IMR-90 (cell line): ENCODE data around the gene LEF1. TPM values are rescaled to one million over a fixed set of nuclear protein-coding genes. Genes with fewer than 3 reads are reported as not detected.

Experiments
- ATAC-seq: fragments of 200-7000 bp; cut with Tn5 transposase; 2 replicates; pipeline ENCODE4 v1.9.1; 2020; ENCODE audit warnings: low read depth, mild to moderate bottlenecking, moderate library complexity
- BruUV-seq: library from RNA; stranded (reverse); fragments of 400-500 nt; replicated peaks from 2 replicates; lab custom pipeline; 2021; lab: Mats Ljungman, UMichigan
- CTCF ChIA-PET: fragments of 300-600 bp; formaldehyde crosslinking; extraction: SDS; loops from one replicate; lab custom pipeline; 2021; ENCODE audit warnings: antibody characterized with exemption; lab: Yijun Ruan, JAX
- POLR2A ChIA-PET: fragments of 300-600 bp; sonication (Branson Sonifier 250); formaldehyde crosslinking; loops from one replicate; lab custom pipeline; 2022; ENCODE audit warnings: antibody characterized with exemption; ENCODE audit not compliant: unreplicated experiment; lab: Charles Lee
- DNase-seq: peaks from one replicate; pipeline ENCODE4 v3.0.0; 2013
- H2AFZ ChIP-seq: replicated peaks from 2 replicates; pipeline ENCODE3; 2013; ENCODE audit warnings: low read length, mild to moderate bottlenecking; ENCODE audit not compliant: poor library complexity
- H2AK5ac ChIP-seq: 2 replicates; pipeline ENCODE4 v1.6.1; 2013; ENCODE audit warnings: low read depth, low read length, inconsistent platforms
- H2AK9ac ChIP-seq: replicated peaks from 2 replicates; pipeline ENCODE3; 2013; ENCODE audit warnings: mild to moderate bottlenecking, low read depth, low read length, moderate library complexity; ENCODE audit not compliant: poor library complexity
- H2BK120ac ChIP-seq: 2 replicates; pipeline ENCODE4 v1.6.1; 2013; ENCODE audit warnings: low read depth, low read length, inconsistent platforms
- H2BK15ac ChIP-seq: 3 replicates; pipeline ENCODE4 v1.6.1; 2013; ENCODE audit warnings: low read depth, low read length, inconsistent platforms
- H2BK20ac ChIP-seq: 2 replicates; pipeline ENCODE4 v1.6.1; 2013; ENCODE audit warnings: low read depth, mild to moderate bottlenecking, inconsistent platforms, low read length, moderate library complexity
- H2BK5ac ChIP-seq: 2 replicates; pipeline ENCODE4 v1.6.1; 2013; ENCODE audit warnings: mild to moderate bottlenecking, low read depth, low read length, inconsistent platforms; ENCODE audit not compliant: poor library complexity, severe bottlenecking
- H3K14ac ChIP-seq: replicated peaks from 2 replicates; pipeline ENCODE4 v1.6.1; 2013; ENCODE audit warnings: low read depth, low read length, inconsistent platforms
- H3K18ac ChIP-seq: 2 replicates; pipeline ENCODE4 v1.6.1; 2013; ENCODE audit warnings: low read depth, low read length, control low read depth
- H3K23ac ChIP-seq: 2 replicates; pipeline ENCODE4 v1.6.1; 2013; ENCODE audit warnings: low read depth, low read length, inconsistent platforms
- H3K27ac ChIP-seq: 2 replicates; pipeline ENCODE4 v1.5.1; 2013; ENCODE audit warnings: mild to moderate bottlenecking, control low read depth, low read length; ENCODE audit not compliant: insufficient read depth
- H3K27me3 ChIP-seq: 2 replicates; pipeline ENCODE4 v1.6.1; 2013; ENCODE audit warnings: low read length; ENCODE audit not compliant: control insufficient read depth, insufficient read depth
- H3K36me3 ChIP-seq: 2 replicates; pipeline ENCODE4 v1.6.1; 2013; ENCODE audit warnings: low read length, mixed read lengths; ENCODE audit not compliant: control insufficient read depth, insufficient read depth
- H3K4ac ChIP-seq: 2 replicates; pipeline ENCODE4 v1.6.1; 2013; ENCODE audit warnings: low read depth, low read length, inconsistent platforms
- H3K4me1 ChIP-seq: 2 replicates; pipeline ENCODE4 v1.6.1; 2013; ENCODE audit warnings: low read length, mixed read lengths; ENCODE audit not compliant: control insufficient read depth, insufficient read depth
- H3K4me2 ChIP-seq: 2 replicates; pipeline ENCODE4 v1.6.1; 2013; ENCODE audit warnings: low read depth, mild to moderate bottlenecking, control low read depth, low read length, moderate library complexity
- H3K4me3 ChIP-seq: 2 replicates; pipeline ENCODE4 v1.5.1; 2013; ENCODE audit warnings: low read depth, mild to moderate bottlenecking, control low read depth, low read length, moderate library complexity; ENCODE audit not compliant: insufficient read depth
- H3K56ac ChIP-seq: 2 replicates; pipeline ENCODE4 v1.6.1; 2013; ENCODE audit warnings: low read length, inconsistent platforms; ENCODE audit not compliant: insufficient read depth; ENCODE audit errors: extremely low read depth
- H3K79me1 ChIP-seq, 2 experiments: 2 replicates each; pipeline ENCODE4 v1.6.1; 2013; ENCODE audit warnings: low read length in 2 of 2, inconsistent platforms in 1 of 2, low read depth in 1 of 2
- H3K9ac ChIP-seq: 2 replicates; pipeline ENCODE4 v1.6.1; 2013; ENCODE audit warnings: low read depth, low read length, control low read depth
- H3K9me1 ChIP-seq: 2 replicates; pipeline ENCODE4 v1.6.1; 2013; ENCODE audit warnings: low read length, inconsistent platforms; ENCODE audit not compliant: insufficient read depth
- H3K9me3 ChIP-seq: 2 replicates; pipeline ENCODE4 v1.6.1; 2013; ENCODE audit warnings: low read length; ENCODE audit not compliant: control insufficient read depth, insufficient read depth
- H4K20me1 ChIP-seq: 2 replicates; pipeline ENCODE4 v1.6.1; 2013; ENCODE audit warnings: low read length, inconsistent platforms; ENCODE audit not compliant: insufficient read depth
- H4K5ac ChIP-seq: 2 replicates; pipeline ENCODE4 v1.6.1; 2013; ENCODE audit warnings: mild to moderate bottlenecking, low read depth, low read length, control low read depth
- H4K8ac ChIP-seq, 2 experiments: 2 replicates each; pipeline ENCODE4 v1.6.1; 2013; ENCODE audit warnings: low read depth in 2 of 2, low read length in 2 of 2, control low read depth in 1 of 2, inconsistent platforms in 1 of 2
- H4K91ac ChIP-seq: 2 replicates; pipeline ENCODE4 v1.6.1; 2013; ENCODE audit warnings: low read depth, low read length, inconsistent platforms; ENCODE audit not compliant: insufficient read depth
- BHLHE40 ChIP-seq: fragments of 150-350 bp; IDR thresholded peaks from 2 replicates; pipeline ENCODE4 v1.6.1; 2016; ENCODE audit warnings: mild to moderate bottlenecking, low read depth, low read length
- CEBPB ChIP-seq: IDR thresholded peaks from 2 replicates; pipeline ENCODE4 v1.6.1; 2012; ENCODE audit warnings: low read depth, low read length, improper control_type of control experiment
- CHD1 ChIP-seq: IDR thresholded peaks from 2 replicates; pipeline ENCODE4 v1.6.1; 2012; ENCODE audit warnings: low read depth, low read length, improper control_type of control experiment
- FOS ChIP-seq: fragments of 150-350 bp; IDR thresholded peaks from 2 replicates; pipeline ENCODE4 v1.6.1; 2016; ENCODE audit warnings: low read depth, low read length
- MAFK ChIP-seq: IDR thresholded peaks from 2 replicates; pipeline ENCODE4 v1.6.1; 2012; ENCODE audit warnings: low read depth, low read length, improper control_type of control experiment
- POLR2A ChIP-seq: IDR thresholded peaks from 2 replicates; pipeline ENCODE4 v1.6.1; 2012; ENCODE audit warnings: mild to moderate bottlenecking, low read depth, low read length
- RCOR1 ChIP-seq: IDR thresholded peaks from 2 replicates; pipeline ENCODE4 v1.6.1; 2012; ENCODE audit warnings: mild to moderate bottlenecking, low read length, improper control_type of control experiment; ENCODE audit not compliant: insufficient replicate concordance
- RFX5 ChIP-seq: IDR thresholded peaks from 2 replicates; pipeline ENCODE4 v1.8.0; 2012; ENCODE audit warnings: low read depth, mild to moderate bottlenecking, low read length, moderate library complexity
- SMC3 ChIP-seq: fragments of 150-350 bp; IDR thresholded peaks from 2 replicates; pipeline ENCODE4 v1.6.1; 2016; ENCODE audit warnings: low read depth, mild to moderate bottlenecking, antibody characterized with exemption, low read length, moderate library complexity
- WGBS, 2 experiments: methylation state at CpG; one replicate each; pipeline versions ENCODE4 v1.1.5 to v1.1.7; 2013; ENCODE audit warnings: missing lambda C conversion rate in 2 of 2; ENCODE audit not compliant: insufficient read length in 1 of 2; ENCODE audit errors: extremely low coverage in 2 of 2; 5-methylcytosine and 5-hydroxymethylcytosine counted together
- dilution Hi-C: fragments of 300-500 bp; cut with HindIII; formaldehyde crosslinking; loops from one replicate; pipeline ENCODE4 v1.14.3; 2018; ENCODE audit warnings: low sequenced_read_pairs; ENCODE audit not compliant: unreplicated experiment
- in situ Hi-C: fragments of 300-500 bp; cut with MboI; formaldehyde crosslinking; loops from 3 replicates; pipeline ENCODE4 v1.14.3; 2019; ENCODE audit warnings: low sequenced_read_pairs, inconsistent platforms, mixed read lengths
- intact Hi-C: fragments of 100-400 bp; cut with micrococcal nuclease; formaldehyde crosslinking; loops from 2 replicates; pipeline ENCODE4 v1.10.0; 2022
- polyA plus RNA-seq, 3 experiments: library from polyadenylated mRNA; depleted of rRNA; stranded (reverse); fragments of >200 nt; gene quantifications; 2 replicates each; pipeline ENCODE4 v1.2.3, GENCODE V29; 2012; ENCODE audit warnings: low replicate concordance in 1 of 3
- total RNA-seq: library from RNA; depleted of rRNA; stranded (reverse); fragments of >200 nt; gene quantifications from 2 replicates; pipeline ENCODE4 v1.2.3, GENCODE V29; 2012
- TF ChIP-seq, protein P1 (sequence below): conservative IDR thresholded peaks from 2 replicates; pipeline ENCODE4 v1.5.1; 2012; ENCODE audit warnings: mild to moderate bottlenecking, low read depth, low read length, improper control_type of control experiment

LEF1 gene
- total and polyA plus RNA-seq, 2 of the 4 experiments (the other 2 are of a cell fraction) = 1.7 to 1.8 TPM

DNA sequence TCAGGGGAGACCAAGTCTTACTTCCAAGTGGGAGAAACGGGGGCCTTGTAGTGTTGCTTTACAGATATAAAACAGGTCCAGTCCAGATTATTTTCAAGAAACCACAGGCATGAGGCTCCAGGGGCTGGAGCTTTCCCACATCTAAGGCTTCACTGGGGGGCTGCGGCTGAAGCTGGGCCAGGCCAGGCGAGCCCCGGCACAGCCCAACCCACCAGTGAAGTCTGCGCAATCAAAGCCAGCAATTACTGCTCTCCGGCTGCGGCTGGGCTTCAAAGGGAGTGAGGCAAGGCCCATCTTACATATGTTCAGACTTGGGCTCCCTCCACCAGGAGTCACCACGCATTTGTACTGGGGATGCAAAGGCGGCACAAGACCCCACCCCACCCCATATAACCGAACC lies 117.4 kb downstream of the LEF1 start:
- intact Hi-C loops (no loop called here), dilution Hi-C loops (no loop called here), in situ Hi-C loops (no loop called here)
- DNase-seq (no peak), ATAC-seq (no peak)
- Histone ChIP-seq H2BK5ac (no peak overlapping the region), H3K23ac (no peak overlapping the region), H3K4me3 (no peak overlapping the region), H2BK20ac (no peak overlapping the region), H2AFZ (no peak overlapping the region), H3K18ac (no peak overlapping the region), H3K9me3 (no peaks in the 10 kb centered on the region), H3K27me3 (peaks cover 4% of the 10 kb centered on the region), H3K4me2 (no peak overlapping the region), H2AK9ac (no peak overlapping the region), H3K9ac (no peak overlapping the region), H3K14ac (no peak overlapping the region), H2AK5ac (no peak overlapping the region), H3K4ac (no peak overlapping the region), H3K4me1 (no peaks in the 10 kb centered on the region), H3K36me3 (no peaks in the 10 kb centered on the region), H3K9me1 (no peaks in the 10 kb centered on the region), H4K5ac (no peak overlapping the region), H2BK15ac (no peak overlapping the region), H4K91ac (no peak overlapping the region), H4K20me1 (no peaks in the 10 kb centered on the region), H4K8ac (no peak overlapping the region), H3K56ac (no peak overlapping the region), H3K27ac (no peak overlapping the region), H2BK120ac (no peak overlapping the region), H3K79me1 (no peaks in the 10 kb centered on the region)
- TF ChIP-seq POLR2A (no peak), CEBPB (no peak), BHLHE40 (no peak), CHD1 (no peak), MAFK (no peak), FOS (no peak), SMC3 (no peak), RFX5 (no peak), RCOR1 (no peak)
- TF ChIP-seq, protein P1, sequence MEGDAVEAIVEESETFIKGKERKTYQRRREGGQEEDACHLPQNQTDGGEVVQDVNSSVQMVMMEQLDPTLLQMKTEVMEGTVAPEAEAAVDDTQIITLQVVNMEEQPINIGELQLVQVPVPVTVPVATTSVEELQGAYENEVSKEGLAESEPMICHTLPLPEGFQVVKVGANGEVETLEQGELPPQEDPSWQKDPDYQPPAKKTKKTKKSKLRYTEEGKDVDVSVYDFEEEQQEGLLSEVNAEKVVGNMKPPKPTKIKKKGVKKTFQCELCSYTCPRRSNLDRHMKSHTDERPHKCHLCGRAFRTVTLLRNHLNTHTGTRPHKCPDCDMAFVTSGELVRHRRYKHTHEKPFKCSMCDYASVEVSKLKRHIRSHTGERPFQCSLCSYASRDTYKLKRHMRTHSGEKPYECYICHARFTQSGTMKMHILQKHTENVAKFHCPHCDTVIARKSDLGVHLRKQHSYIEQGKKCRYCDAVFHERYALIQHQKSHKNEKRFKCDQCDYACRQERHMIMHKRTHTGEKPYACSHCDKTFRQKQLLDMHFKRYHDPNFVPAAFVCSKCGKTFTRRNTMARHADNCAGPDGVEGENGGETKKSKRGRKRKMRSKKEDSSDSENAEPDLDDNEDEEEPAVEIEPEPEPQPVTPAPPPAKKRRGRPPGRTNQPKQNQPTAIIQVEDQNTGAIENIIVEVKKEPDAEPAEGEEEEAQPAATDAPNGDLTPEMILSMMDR = no peak
- ChIA-PET POLR2A (no interaction called here), CTCF (no interaction called here)
- BruUV-seq = no TSS peak
- 94% methylated on average over 6 of the region's 10 CpGs; no CpG with 5 or more reads in 1 of the 2 experiments for WGBS, 2 experiments
